ENCODE measurements around the gene ZDHHC7. TPM values are rescaled to one million over a fixed set of nuclear protein-coding genes. Genes with fewer than 3 reads are reported as not detected.

ZDHHC7 gene
- total and polyA plus RNA-seq, 4 donors, result 2.5 to 14.9 (median 12.1) TPM

- TF ChIP-seq MAX (IDR thresholded peaks at IDR 0.05) (no peak), HNF4G (IDR thresholded peaks at IDR 0.05) (no peak)
Observed at GRCh38 chr16:84989749-84990620, 21.4 kb downstream of the ZDHHC7 start (continued).

- H3K9me3 ChIP-seq (ENCODE audit: control insufficient read depth in 4 of 4, low read length in 3 of 4), result no peaks in the 10 kb centered on the region
- 95% methylated on average over 16 of the region's 16 CpGs for WGBS
- no peak overlapping the region for H3K27ac ChIP-seq (ENCODE audit: low read depth in 1 of 2, low read length in 2 of 2)
- no peak overlapping the region for H3K9ac ChIP-seq (ENCODE audit: low read depth in 1 of 2, low read length in 2 of 2)
- TF ChIP-seq JUND (IDR thresholded peaks at IDR 0.05), result no peak
- TF ChIP-seq ZBTB33 (IDR thresholded peaks at IDR 0.05), result no peak
- TF ChIP-seq MAX (IDR thresholded peaks at IDR 0.05), result no peak
- TF ChIP-seq REST (IDR thresholded peaks at IDR 0.05), result no peak
- TF ChIP-seq GABPA (IDR thresholded peaks at IDR 0.05 in 1 of 2, conservative IDR thresholded peaks at IDR 0.05 in 1 of 2), result no peak
- no peak for TF ChIP-seq TAF1 (conservative IDR thresholded peaks at IDR 0.05)
- no peak for TF ChIP-seq FOXA1 (IDR thresholded peaks at IDR 0.05)
- TF ChIP-seq YY1 (IDR thresholded peaks at IDR 0.05), result no peak
- no peak for TF ChIP-seq NR2F2 (IDR thresholded peaks at IDR 0.05)
- no peak for TF ChIP-seq RXRA (IDR thresholded peaks at IDR 0.05)
- DNase-seq (ENCODE audit: low spot score), result no peak
- peaks cover 8 to 41% (median 29%) of the 10 kb centered on the region in 4 donors for H3K36me3 ChIP-seq (ENCODE audit: control insufficient read depth in 4 of 4, insufficient read depth in 3 of 4, low read depth in 1 of 4, low read length in 3 of 4)
- H3K4me1 ChIP-seq (ENCODE audit: control insufficient read depth in 4 of 4, insufficient read depth in 4 of 4, low read length in 3 of 4), result peaks cover 0 to 3% (median 0%) of the 10 kb centered on the region in 4 donors
- no peak overlapping the region for H3K4me3 ChIP-seq (ENCODE audit: low read depth in 1 of 3, low read length in 3 of 3)
- H3K27me3 ChIP-seq (ENCODE audit: control insufficient read depth in 4 of 4, insufficient read depth in 4 of 4, low read length in 3 of 4), result no peaks in the 10 kb centered on the region
Observed at GRCh38 chr16:84988328-84989080, 22.8 kb downstream of the ZDHHC7 start.

- WGBS, result 100% methylated on average over 1 of the region's 1 CpG
- no peaks in the 10 kb centered on the region for H3K27me3 ChIP-seq (ENCODE audit: control insufficient read depth in 4 of 4, insufficient read depth in 4 of 4, low read length in 3 of 4)
- no peaks in the 10 kb centered on the region for H3K9me3 ChIP-seq (ENCODE audit: control insufficient read depth in 4 of 4, low read length in 3 of 4)
- no peak overlapping the region for H3K27ac ChIP-seq (ENCODE audit: low read depth in 1 of 2, low read length in 2 of 2)
- no peak for DNase-seq (ENCODE audit: low spot score)
- H3K36me3 ChIP-seq (ENCODE audit: control insufficient read depth in 4 of 4, insufficient read depth in 3 of 4, low read depth in 1 of 4, low read length in 3 of 4), result peaks cover 8 to 41% (median 30%) of the 10 kb centered on the region in 4 donors
- H3K4me1 ChIP-seq (ENCODE audit: control insufficient read depth in 4 of 4, insufficient read depth in 4 of 4, low read length in 3 of 4), result peaks cover 0 to 3% (median 0%) of the 10 kb centered on the region in 4 donors
- no peak overlapping the region for H3K9ac ChIP-seq (ENCODE audit: low read depth in 1 of 2, low read length in 2 of 2)
- no peak overlapping the region for H3K4me3 ChIP-seq (ENCODE audit: low read depth in 1 of 3, low read length in 3 of 3)
- TF ChIP-seq EGR1 (IDR thresholded peaks at IDR 0.05; ENCODE audit: low read depth in 2 of 2) (no peak), TAF1 (conservative IDR thresholded peaks at IDR 0.05) (no peak), HNF4A (conservative IDR thresholded peaks at IDR 0.05) (no peak), ATF3 (IDR thresholded peaks at IDR 0.05) (no peak), JUND (IDR thresholded peaks at IDR 0.05) (no peak), FOXA1 (IDR thresholded peaks at IDR 0.05) (no peak), GABPA (IDR thresholded peaks at IDR 0.05 in 1 of 2, conservative IDR thresholded peaks at IDR 0.05 in 1 of 2) (no peak), RAD21 (IDR thresholded peaks at IDR 0.05) (no peak), ZBTB33 (IDR thresholded peaks at IDR 0.05) (no peak), FOXA2 (IDR thresholded peaks at IDR 0.05) (no peak), CTCF (IDR thresholded peaks at IDR 0.05; ENCODE audit: low read depth, low read length, missing input control) (no peak), NR2F2 (IDR thresholded peaks at IDR 0.05) (no peak), YY1 (IDR thresholded peaks at IDR 0.05) (no peak)
Observed at GRCh38 chr16:84986879-84987278, 24.5 kb downstream of the ZDHHC7 start.

All from liver (tissue), 9 donors.